Measurements from ENCODE around the gene CRIM1.
A peak's percentile ranks its signal among the peaks of the same experiment; 100 is the strongest.

Gene CRIM1

GRCh38 chr2:36396878-36397539 is 41.4 kb downstream of the CRIM1 start:
- no peak for DNase-seq

- DNase-seq, result no peak
These were observed 42.3 kb downstream of the CRIM1 start for GRCh38 chr2:36397728-36398413.

- DNase-seq, result no peak
These were observed 43.5 kb downstream of the CRIM1 start for GRCh38 chr2:36399050-36399449.

GRCh38 chr2:36403675-36404230 is 48.2 kb downstream of the CRIM1 start:
- no peak for DNase-seq

GRCh38 chr2:36404318-36404717 is 48.7 kb downstream of the CRIM1 start:
- no peak for DNase-seq

GRCh38 chr2:36404754-36405153 is 49.2 kb downstream of the CRIM1 start:
- DNase-seq, result peak in 2 of 4 experiments; percentile 12 to 25

GRCh38 chr2:36405183-36405582 is 49.6 kb downstream of the CRIM1 start:
- peak in 2 of 4 experiments; percentile 5 to 25 for DNase-seq

GRCh38 chr2:36406296-36406695 is 50.7 kb downstream of the CRIM1 start:
- DNase-seq, result no peak

GRCh38 chr2:36407413-36407812 is 51.8 kb downstream of the CRIM1 start:
- DNase-seq, result no peak

- no peak for DNase-seq
These were observed 52.7 kb downstream of the CRIM1 start for GRCh38 chr2:36408198-36408703.

- no peak for DNase-seq
These were observed 53.8 kb downstream of the CRIM1 start for GRCh38 chr2:36409335-36409734.

GRCh38 chr2:36409935-36410334 is 54.4 kb downstream of the CRIM1 start:
- peak; percentile 2 to 51 (median 36) for DNase-seq

- DNase-seq, result no peak
These were observed 55.1 kb downstream of the CRIM1 start for GRCh38 chr2:36410681-36411080.

GRCh38 chr2:36411962-36412444 is 56.4 kb downstream of the CRIM1 start:
- DNase-seq, result no peak

- no peak for DNase-seq
These were observed 57.6 kb downstream of the CRIM1 start for GRCh38 chr2:36413218-36413617.

GRCh38 chr2:36414307-36414706 is 58.7 kb downstream of the CRIM1 start:
- DNase-seq, result no peak

- DNase-seq, result no peak
These were observed 59.9 kb downstream of the CRIM1 start for GRCh38 chr2:36415381-36416022.

GRCh38 chr2:36416370-36417165 is 61.0 kb downstream of the CRIM1 start:
- DNase-seq, result no peak

- DNase-seq, result no peak
These were observed 65.1 kb downstream of the CRIM1 start for GRCh38 chr2:36420569-36421181.

GRCh38 chr2:36421379-36421778 is 65.8 kb downstream of the CRIM1 start:
- no peak for DNase-seq

GRCh38 chr2:36423172-36423571 is 67.6 kb downstream of the CRIM1 start:
- no peak for DNase-seq

- DNase-seq, result no peak
These were observed 68.1 kb downstream of the CRIM1 start for GRCh38 chr2:36423619-36424120.

All from suppressor macrophage (primary cell).